GM12801 (cell line): Measurements from ENCODE around the gene KDM5B.

Experiments
- CTCF ChIP-seq: IDR thresholded peaks from one replicate; pipeline ENCODE4 v1.5.1; 2011; ENCODE audit warnings: control low read depth; ENCODE audit not compliant: insufficient read length; ENCODE audit errors: extremely low read depth

The KDM5B gene

DNA sequence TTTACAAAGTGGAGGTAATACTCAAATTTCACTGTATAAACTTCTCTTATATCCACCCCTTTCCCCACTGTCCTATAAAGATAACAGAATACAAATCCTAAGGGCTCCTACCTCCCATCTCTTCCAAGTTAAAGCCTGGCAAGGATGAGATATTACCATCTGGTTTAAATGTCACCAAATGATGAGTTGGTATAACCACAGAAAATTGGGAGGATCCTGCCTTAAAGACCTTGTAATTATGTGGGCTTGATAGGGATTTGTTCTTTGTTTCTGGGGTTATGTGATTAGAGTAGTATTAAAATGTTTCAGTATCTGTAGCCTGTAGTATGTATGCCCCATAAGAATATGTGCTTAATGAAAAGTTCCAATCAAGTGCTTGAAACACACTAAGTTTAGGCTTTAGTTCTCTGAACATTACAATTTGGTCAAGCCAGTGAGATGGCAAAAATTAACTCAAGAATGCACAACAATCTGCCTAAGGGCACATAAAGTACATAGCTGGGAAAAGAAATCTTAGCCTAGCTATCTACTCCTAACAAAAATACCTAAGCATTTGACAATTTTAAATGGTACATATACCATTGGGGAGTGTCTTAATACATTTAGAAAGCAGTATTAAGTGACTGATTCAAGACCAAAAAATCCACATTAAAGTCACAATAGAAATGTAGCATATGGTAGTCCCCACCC lies 14.0 kb downstream of the KDM5B start:
- no peak for TF ChIP-seq CTCF

DNA sequence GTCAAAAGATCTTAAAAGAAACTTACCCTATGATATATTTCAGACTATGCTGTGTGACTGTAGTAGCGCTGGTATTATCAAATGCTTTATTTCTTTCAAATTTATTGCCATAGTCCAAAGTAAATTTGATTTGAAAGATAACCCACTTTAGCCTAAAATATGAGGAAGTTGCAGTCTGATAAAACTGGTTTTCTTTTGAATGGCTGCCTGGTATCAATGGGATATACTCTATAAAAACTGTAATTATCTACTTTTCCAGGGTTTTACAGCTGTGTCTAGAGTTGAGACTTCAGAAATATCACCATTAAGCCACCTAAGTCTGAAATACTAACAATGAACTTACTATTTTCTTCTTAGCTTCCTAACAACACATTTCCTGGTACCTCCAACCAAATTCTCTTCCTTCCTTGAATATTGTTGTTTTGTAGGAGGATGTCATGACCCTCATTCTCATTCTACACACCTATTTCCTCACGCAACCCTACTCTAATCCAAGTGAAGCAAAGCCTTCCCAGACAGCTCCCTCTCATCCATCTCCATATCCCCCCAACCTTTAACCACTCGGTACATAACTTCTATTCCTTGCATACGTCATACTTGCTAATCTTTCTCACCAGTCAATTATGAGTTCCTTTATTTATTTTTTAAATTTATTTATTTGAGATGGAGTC lies 17.0 kb downstream of the KDM5B start:
- no peak for TF ChIP-seq CTCF

DNA sequence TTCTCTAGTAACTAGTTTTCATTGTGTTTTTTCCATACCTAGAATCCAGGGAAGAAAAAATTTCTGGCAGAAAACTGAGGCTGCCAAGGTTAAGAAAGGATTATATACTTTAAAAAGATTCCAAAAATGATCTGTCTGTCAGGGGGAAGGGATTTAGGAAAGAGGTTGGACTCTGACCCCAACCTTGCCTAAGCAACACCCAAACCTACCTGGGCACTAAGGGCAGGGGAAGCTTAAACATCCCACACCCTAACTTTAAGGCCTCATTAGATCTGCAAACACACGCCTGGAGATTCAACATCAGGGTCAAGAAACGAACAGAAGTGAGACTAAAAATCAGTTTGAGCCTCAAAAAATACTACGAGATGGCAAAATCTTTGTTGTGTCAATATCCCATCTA lies 19.4 kb downstream of the KDM5B start:
- no peak for TF ChIP-seq CTCF

- TF ChIP-seq CTCF: no peak
These were observed 21.4 kb downstream of the KDM5B start for GRCh38 chr1:202786804-202787203.

- no peak for TF ChIP-seq CTCF
These were observed 27.0 kb downstream of the KDM5B start for GRCh38 chr1:202781180-202781579.

DNA sequence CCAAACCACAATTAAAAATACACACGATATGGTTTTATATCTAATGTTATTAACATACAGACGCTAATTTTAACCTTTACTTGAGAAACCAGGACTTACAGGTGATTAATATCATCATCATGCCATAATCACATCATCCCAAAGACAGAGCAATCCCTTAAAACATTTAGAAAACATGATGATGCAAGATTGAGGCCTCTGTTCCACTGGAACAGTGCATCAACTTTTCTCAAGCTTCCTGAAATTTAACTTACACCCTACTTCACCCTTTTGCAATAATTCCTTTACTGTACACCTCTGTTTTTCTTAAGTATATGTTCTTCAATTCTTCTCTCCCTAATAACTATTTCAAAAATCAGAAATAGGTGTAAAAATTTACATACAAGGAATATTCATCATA lies 38.1 kb downstream of the KDM5B start:
- TF ChIP-seq CTCF: no peak

DNA sequence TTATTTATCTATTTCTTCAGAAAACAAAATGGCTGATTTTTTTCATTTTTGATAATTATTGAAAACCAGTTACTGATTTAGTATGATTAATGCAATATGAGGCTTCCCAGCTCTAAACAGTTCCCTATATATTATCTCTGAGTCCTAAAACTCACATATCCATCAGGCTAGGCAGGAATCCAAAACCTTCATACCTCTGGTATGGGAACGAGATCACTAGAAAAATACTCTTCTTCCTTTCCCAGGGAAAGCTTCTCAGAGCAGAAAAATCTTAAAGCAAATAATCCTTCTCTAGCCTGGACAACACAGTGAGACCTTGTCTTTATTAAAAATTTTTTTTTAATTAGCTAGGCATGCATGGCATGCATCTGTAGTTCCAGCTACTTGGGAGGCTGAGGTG lies 42.5 kb downstream of the KDM5B start:
- no peak for TF ChIP-seq CTCF
